ENCODE data around the gene ARSG.

Gene ARSG

DNA sequence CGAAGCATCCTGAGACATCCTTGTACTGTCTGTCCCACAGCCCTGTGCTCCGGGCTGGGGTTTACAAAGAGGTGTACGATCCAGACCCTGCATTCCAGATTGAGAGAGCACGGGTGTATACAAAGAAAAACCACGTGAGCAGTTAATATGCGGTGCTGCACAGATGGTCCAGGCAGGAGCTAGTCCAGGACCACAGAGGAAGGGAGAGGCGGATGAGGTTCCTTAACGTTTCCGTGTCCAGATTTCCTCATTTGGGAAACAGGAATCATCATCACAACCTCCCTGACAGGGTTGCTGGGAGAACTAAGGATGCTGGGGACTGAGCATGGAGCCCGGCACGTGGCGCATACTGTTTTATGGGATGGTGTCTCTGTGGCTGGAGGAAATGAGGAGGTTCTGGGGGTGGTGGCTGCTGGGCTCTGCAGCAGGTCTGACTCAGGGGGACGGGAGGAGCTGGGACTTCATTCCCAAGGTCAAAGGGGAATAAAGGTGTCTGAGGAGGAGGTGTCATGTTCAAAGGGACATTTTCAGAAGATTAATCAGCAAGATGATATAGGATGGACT lies 139.8 kb downstream of the ARSG start:
- H3K36me3 ChIP-seq = no peaks in the 10 kb centered on the region
- H3K9me3 ChIP-seq (ENCODE audit: severe bottlenecking) = no peaks in the 10 kb centered on the region
- DNase-seq = no peak
- 0 out of 2 replicates have a peak overlapping the region, but pooled peaks have one; percentile 15 for H3K27ac ChIP-seq
- TF ChIP-seq, protein P1, sequence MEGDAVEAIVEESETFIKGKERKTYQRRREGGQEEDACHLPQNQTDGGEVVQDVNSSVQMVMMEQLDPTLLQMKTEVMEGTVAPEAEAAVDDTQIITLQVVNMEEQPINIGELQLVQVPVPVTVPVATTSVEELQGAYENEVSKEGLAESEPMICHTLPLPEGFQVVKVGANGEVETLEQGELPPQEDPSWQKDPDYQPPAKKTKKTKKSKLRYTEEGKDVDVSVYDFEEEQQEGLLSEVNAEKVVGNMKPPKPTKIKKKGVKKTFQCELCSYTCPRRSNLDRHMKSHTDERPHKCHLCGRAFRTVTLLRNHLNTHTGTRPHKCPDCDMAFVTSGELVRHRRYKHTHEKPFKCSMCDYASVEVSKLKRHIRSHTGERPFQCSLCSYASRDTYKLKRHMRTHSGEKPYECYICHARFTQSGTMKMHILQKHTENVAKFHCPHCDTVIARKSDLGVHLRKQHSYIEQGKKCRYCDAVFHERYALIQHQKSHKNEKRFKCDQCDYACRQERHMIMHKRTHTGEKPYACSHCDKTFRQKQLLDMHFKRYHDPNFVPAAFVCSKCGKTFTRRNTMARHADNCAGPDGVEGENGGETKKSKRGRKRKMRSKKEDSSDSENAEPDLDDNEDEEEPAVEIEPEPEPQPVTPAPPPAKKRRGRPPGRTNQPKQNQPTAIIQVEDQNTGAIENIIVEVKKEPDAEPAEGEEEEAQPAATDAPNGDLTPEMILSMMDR (IDR thresholded peaks at IDR 0.05; ENCODE audit: low read depth, low read length) = no peak
- H3K27me3 ChIP-seq (ENCODE audit: insufficient read depth, low read depth, severe bottlenecking) = no peaks in the 10 kb centered on the region
- no peak overlapping the region for H3K4me3 ChIP-seq (ENCODE audit: low read depth, low read length)

DNA sequence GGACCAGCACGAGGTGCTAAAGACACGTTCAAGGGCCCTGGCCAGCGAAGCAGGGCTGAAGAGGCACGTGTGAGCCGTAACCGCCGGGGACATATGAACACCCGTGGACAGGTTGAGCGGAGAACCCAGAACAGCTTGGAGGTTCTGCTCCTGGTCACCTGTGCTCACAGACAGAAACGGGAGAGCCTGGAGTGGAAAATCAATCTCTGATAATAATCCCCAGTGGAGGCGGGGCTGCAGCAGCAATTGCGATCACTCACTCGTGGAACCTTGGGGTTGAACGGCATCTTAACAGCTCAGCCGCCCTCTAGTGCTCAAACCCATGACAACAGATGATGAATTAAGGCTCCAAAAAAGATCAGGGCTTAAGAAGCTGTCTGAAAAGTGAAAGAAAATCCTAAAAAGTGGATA lies 140.4 kb downstream of the ARSG start:
- H3K27ac ChIP-seq = 0 out of 2 replicates have a peak overlapping the region, but pooled peaks have one; percentile 15
- no peak overlapping the region for H3K4me3 ChIP-seq (ENCODE audit: low read depth, low read length)
- peak; percentile 86 for DNase-seq
- H3K27me3 ChIP-seq (ENCODE audit: insufficient read depth, low read depth, severe bottlenecking) = no peaks in the 10 kb centered on the region
- TF ChIP-seq, protein P1 (IDR thresholded peaks at IDR 0.05; ENCODE audit: low read depth, low read length) = peak; percentile 73
- H3K36me3 ChIP-seq = no peaks in the 10 kb centered on the region
- no peaks in the 10 kb centered on the region for H3K9me3 ChIP-seq (ENCODE audit: severe bottlenecking)

DNA sequence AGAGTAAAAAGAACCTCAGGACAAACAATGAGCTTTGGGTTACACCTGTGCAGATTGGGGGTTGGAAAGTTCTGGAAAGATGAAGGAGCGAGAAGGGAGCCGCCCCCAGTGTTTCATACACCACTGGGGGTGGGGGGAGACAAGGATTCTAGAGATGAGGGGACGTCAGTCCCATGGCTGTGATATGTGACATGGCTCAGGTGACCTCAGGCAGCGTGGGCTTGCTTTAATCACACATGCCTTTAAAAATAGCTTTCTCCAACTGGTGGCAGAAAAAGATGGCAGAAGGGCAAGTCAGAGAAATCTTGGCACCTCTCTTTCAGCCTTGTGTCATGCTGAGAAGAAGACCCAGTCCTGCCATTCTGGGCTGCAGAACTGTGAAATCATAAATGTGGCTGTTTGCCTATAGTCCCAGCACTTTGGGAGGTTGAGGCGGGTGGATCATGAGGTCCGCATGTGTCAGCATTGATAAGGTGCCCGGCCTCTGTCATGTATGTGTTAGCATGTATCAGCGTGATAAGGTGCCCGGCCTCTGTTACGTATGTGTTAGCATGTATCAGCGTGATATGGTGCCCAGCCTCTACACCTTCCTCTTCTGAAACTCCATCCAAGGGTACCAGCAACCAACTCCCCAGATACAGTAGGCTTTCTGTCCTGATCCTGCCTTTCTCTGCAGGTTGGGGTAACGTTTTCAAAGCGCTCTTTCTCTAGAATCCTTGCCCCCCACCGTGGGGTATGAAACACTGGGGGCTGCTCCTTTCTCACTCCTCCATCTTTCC lies 141.0 kb downstream of the ARSG start:
- H3K27ac ChIP-seq = no peak overlapping the region
- no peaks in the 10 kb centered on the region for H3K36me3 ChIP-seq
- no peak overlapping the region for H3K4me3 ChIP-seq (ENCODE audit: low read depth, low read length)
- H3K9me3 ChIP-seq (ENCODE audit: severe bottlenecking) = no peaks in the 10 kb centered on the region
- H3K27me3 ChIP-seq (ENCODE audit: insufficient read depth, low read depth, severe bottlenecking) = no peaks in the 10 kb centered on the region
- TF ChIP-seq, protein P1 (IDR thresholded peaks at IDR 0.05; ENCODE audit: low read depth, low read length) = no peak
- no peak for DNase-seq

DNA sequence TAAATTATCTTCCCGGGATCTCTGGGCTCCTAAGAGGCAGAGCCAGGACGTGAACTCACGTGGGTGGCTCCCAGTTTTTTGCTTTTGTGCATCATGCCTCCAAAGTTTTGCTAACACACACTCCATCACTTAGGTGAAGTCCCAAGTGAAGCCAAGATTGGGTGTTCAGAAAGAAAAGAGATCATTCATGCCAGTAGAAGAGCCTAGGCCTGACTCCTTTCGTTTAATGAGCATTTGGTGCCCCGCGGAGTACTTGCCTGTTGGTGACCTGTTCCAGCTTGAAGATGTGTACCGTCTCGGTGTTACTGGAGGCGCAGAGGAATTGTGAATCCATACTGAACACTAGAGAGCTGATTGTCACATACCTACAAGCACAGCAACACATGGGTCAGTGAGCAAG lies 141.9 kb downstream of the ARSG start:
- Histone ChIP-seq H3K27ac (no peak overlapping the region), H3K36me3 (no peaks in the 10 kb centered on the region), H3K27me3 (ENCODE audit: insufficient read depth, low read depth, severe bottlenecking) (no peaks in the 10 kb centered on the region), H3K4me3 (ENCODE audit: low read depth, low read length) (no peak overlapping the region), H3K9me3 (ENCODE audit: severe bottlenecking) (no peaks in the 10 kb centered on the region)
- TF ChIP-seq, protein P1 (IDR thresholded peaks at IDR 0.05; ENCODE audit: low read depth, low read length) = no peak
- no peak for DNase-seq

DNA sequence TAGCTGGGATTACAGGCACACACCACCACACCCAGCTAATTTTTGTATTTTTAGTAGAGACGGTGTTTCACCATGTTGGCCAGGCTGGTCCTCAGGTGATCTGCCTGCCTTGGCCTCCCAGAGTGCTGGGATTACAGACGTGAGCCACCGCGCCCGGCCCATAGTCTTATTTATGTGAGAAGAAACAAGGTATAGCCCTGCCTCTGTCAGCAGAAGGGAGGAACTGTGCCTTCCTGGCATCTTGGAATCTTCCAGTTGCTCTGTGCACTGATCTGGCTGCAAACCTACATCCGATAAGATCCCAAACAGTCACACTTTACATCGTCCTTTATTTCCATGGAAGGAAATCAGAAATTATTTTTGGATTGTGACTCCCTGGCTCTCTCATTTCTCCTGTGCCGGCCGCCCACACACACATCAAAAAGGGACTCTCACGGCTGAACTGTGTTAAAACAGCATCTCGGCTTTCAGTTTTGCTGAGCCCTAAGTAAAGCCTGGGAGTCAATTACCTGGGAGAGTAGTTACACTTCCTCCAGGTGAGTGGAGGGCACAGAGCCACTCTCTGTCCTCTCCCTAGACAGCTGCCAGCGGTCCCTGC lies 142.7 kb downstream of the ARSG start:
- H3K9me3 ChIP-seq (ENCODE audit: severe bottlenecking) = no peaks in the 10 kb centered on the region
- H3K27ac ChIP-seq = no peak overlapping the region
- no peak overlapping the region for H3K4me3 ChIP-seq (ENCODE audit: low read depth, low read length)
- no peaks in the 10 kb centered on the region for H3K36me3 ChIP-seq
- no peaks in the 10 kb centered on the region for H3K27me3 ChIP-seq (ENCODE audit: insufficient read depth, low read depth, severe bottlenecking)
- DNase-seq = no peak
- TF ChIP-seq, protein P1 (IDR thresholded peaks at IDR 0.05; ENCODE audit: low read depth, low read length) = no peak
